H1 (cell line): ENCODE measurements around the gene NCF2. TPM values are rescaled to one million over a fixed set of nuclear protein-coding genes. Genes with fewer than 3 reads are reported as not detected.

Experiments used
- polyA plus RNA-seq, 7 experiments: library from polyadenylated mRNA; depleted of rRNA in 3 of 7; stranded (reverse) in 5 of 7; unstranded in 2 of 7; fragments of >200 nt in 5 of 7; fragments of 200-250 nt in 2 of 7; gene quantifications; 1 replicate in 5 of 7; 2 replicates in 1 of 7; 4 replicates in 1 of 7; pipeline versions ENCODE4 v1.2.1 to v1.2.3, GENCODE V29; 2011 to 2013; ENCODE audit warnings: missing spikeins in 2 of 7, mixed read lengths in 2 of 7
- total RNA-seq: library from RNA; stranded (reverse); fragmentation: NEBNext Ultra II Directional; extraction: Animal tissue kit (Norgen Biotek cat#: 25700); gene quantifications from 2 replicates; pipeline ENCODE4 v1.2.1, GENCODE V29; 2021
- TF ChIP-seq, protein P1 (sequence below), 3 experiments: IDR thresholded peaks; 1 replicate in 2 of 3; 2 replicates in 1 of 3; pipeline versions ENCODE4 v1.5.1 to v1.6.1; 2011; ENCODE audit warnings: low read length in 3 of 3, mild to moderate bottlenecking in 3 of 3, inconsistent platforms in 2 of 3, low read depth in 1 of 3, moderate library complexity in 1 of 3; ENCODE audit not compliant: insufficient read depth in 1 of 3; ENCODE audit errors: control extremely low read depth in 1 of 3

Gene NCF2
- total and polyA plus RNA-seq, 2 of the 8 experiments (the other 6 are each of a cell fraction or from before 2014, with no cell fraction given): not detected

DNA sequence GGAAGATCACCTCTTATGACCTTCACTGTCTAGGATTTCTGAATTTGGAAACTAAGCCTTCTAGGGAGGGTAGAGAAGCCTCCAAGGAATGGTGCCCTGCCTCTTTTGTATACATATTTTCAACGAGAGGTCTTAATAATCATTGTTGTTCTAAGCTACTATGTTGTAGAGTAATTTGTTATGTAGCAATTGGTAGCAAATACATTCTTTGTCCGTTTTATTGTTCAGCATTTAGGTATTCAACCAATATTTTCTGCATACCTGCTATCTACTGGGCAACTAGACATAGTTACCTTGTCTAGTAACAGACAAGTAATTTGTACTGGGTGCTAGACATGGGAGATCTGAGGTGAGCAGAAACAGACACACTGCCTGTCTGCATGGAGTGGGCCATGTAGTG is 20.8 kb upstream of the NCF2 start (continued):
- TF ChIP-seq, protein P1, sequence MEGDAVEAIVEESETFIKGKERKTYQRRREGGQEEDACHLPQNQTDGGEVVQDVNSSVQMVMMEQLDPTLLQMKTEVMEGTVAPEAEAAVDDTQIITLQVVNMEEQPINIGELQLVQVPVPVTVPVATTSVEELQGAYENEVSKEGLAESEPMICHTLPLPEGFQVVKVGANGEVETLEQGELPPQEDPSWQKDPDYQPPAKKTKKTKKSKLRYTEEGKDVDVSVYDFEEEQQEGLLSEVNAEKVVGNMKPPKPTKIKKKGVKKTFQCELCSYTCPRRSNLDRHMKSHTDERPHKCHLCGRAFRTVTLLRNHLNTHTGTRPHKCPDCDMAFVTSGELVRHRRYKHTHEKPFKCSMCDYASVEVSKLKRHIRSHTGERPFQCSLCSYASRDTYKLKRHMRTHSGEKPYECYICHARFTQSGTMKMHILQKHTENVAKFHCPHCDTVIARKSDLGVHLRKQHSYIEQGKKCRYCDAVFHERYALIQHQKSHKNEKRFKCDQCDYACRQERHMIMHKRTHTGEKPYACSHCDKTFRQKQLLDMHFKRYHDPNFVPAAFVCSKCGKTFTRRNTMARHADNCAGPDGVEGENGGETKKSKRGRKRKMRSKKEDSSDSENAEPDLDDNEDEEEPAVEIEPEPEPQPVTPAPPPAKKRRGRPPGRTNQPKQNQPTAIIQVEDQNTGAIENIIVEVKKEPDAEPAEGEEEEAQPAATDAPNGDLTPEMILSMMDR (IDR thresholded peaks at IDR 0.05; ENCODE audit: control extremely low read depth in 1 of 3, insufficient read depth in 1 of 3, low read depth in 1 of 3, low read length in 3 of 3): no peak
